OCI-LY7 (cell line): ENCODE data around the gene NXPH2. TPM values are rescaled to one million over a fixed set of nuclear protein-coding genes. Genes with fewer than 3 reads are reported as not detected.
A peak's percentile ranks its signal among the peaks of the same experiment; 100 is the strongest.

Experiments used
- BruUV-seq: library from RNA; stranded (reverse); fragments of 400-500 nt; replicated peaks from 2 replicates; lab custom pipeline; 2021; lab: Mats Ljungman, UMichigan
- CTCF ChIA-PET: fragments of 300-600 bp; sonication (Branson Sonifier 250); formaldehyde crosslinking; loops from one replicate; lab custom pipeline; 2022; ENCODE audit warnings: antibody characterized with exemption; ENCODE audit not compliant: unreplicated experiment; lab: Charles Lee
- POLR2A ChIA-PET: fragments of 300-600 bp; sonication (Branson Sonifier 250); formaldehyde crosslinking; loops from one replicate; lab custom pipeline; 2022; ENCODE audit warnings: antibody characterized with exemption; lab: Charles Lee
- DNase-seq: peaks from one replicate; pipeline ENCODE4 v3.0.0-alpha.2; 2015; ENCODE audit warnings: low spot score
- H2AFZ ChIP-seq: fragments of 200-600 bp; sonication (generic), shearing (Covaris generic); 2 replicates; pipeline ENCODE4 v1.6.1; 2014; ENCODE audit warnings: mild to moderate bottlenecking, antibody characterized with exemption, low read length, moderate library complexity
- H3K27ac ChIP-seq: fragments of 200-600 bp; sonication (generic); 2 replicates; pipeline ENCODE4 v1.5.1; 2014; ENCODE audit warnings: mixed run types, low read depth, mild to moderate bottlenecking, moderate library complexity, low read length, inconsistent platforms; ENCODE audit not compliant: poor library complexity, severe bottlenecking
- H3K36me3 ChIP-seq: fragments of 200-600 bp; sonication (generic); 2 replicates; pipeline ENCODE4 v1.6.1; 2014; ENCODE audit warnings: mild to moderate bottlenecking, antibody characterized with exemption, low read length, moderate library complexity, mixed read lengths; ENCODE audit not compliant: insufficient read depth
- H3K4me1 ChIP-seq: fragments of 200-600 bp; sonication (generic); 2 replicates; pipeline ENCODE4 v1.5.1; 2014; ENCODE audit warnings: mild to moderate bottlenecking, low read length; ENCODE audit not compliant: insufficient read depth, poor library complexity, severe bottlenecking
- H3K4me2 ChIP-seq: fragments of 200-600 bp; sonication (generic); 2 replicates; pipeline ENCODE4 v1.6.1; 2014; ENCODE audit warnings: mild to moderate bottlenecking, low read length
- H3K4me3 ChIP-seq: fragments of 200-600 bp; sonication (generic); 2 replicates; pipeline ENCODE4 v1.5.1; 2014; ENCODE audit warnings: mild to moderate bottlenecking, low read depth, low read length; ENCODE audit not compliant: poor library complexity, severe bottlenecking
- H3K79me2 ChIP-seq: fragments of 200-600 bp; sonication (generic); 2 replicates; pipeline ENCODE4 v1.6.1; 2016; ENCODE audit warnings: low read depth, mild to moderate bottlenecking, low read length, moderate library complexity, mixed read lengths; ENCODE audit not compliant: insufficient read depth
- H3K9me2 ChIP-seq: fragments of 200-600 bp; sonication (generic); 2 replicates; pipeline ENCODE4 v1.6.1; 2016; ENCODE audit warnings: mild to moderate bottlenecking, low read length, mixed read lengths; ENCODE audit not compliant: insufficient read depth
- H3K9me3 ChIP-seq: fragments of 200-600 bp; sonication (generic); 2 replicates; pipeline ENCODE4 v1.6.1; 2014; ENCODE audit warnings: mild to moderate bottlenecking, mixed run types, low read length, mixed read lengths
- H4K20me1 ChIP-seq: fragments of 200-600 bp; sonication (generic); 2 replicates; pipeline ENCODE4 v1.6.1; 2014; ENCODE audit warnings: mild to moderate bottlenecking, antibody characterized with exemption, low read length, moderate library complexity, mixed read lengths; ENCODE audit not compliant: insufficient read depth
- CTCF ChIP-seq: fragments of 200-600 bp; sonication (generic); conservative IDR thresholded peaks from 2 replicates; pipeline ENCODE4 v1.5.1; 2014; ENCODE audit warnings: mild to moderate bottlenecking, antibody characterized with exemption, low read length, moderate library complexity, mixed read lengths
- EZH2phosphoT487 ChIP-seq: fragments of 200-600 bp; sonication (generic); IDR thresholded peaks from 2 replicates; pipeline ENCODE4 v1.6.1; 2018; ENCODE audit warnings: low read depth, borderline replicate concordance, mild to moderate bottlenecking, mixed run types, antibody characterized with exemption, low read length, moderate library complexity, mixed read lengths
- intact Hi-C: fragments of 100-400 bp; cut with micrococcal nuclease; formaldehyde crosslinking; loops from one replicate; pipeline ENCODE4 v1.10.0; 2022; ENCODE audit not compliant: unreplicated experiment
- total RNA-seq, 2 experiments: library from RNA; depleted of rRNA in 1 of 2; stranded (reverse); fragments of >200 nt in 1 of 2; shearing (Covaris generic) in 1 of 2; gene quantifications; 2 replicates each; pipeline ENCODE4 v1.2.3, GENCODE V29; 2014 to 2022

NXPH2 gene
- total RNA-seq, 2 experiments from 2014 or later = not detected

- ChIA-PET POLR2A (no interaction called here), CTCF (interaction anchor here (0.5 kb wide), 1 partner anchor 608 kb away, joined by 3 read pairs; no protein-coding TSS in a partner anchor)
- Histone ChIP-seq H3K27ac (no peak overlapping the region), H3K36me3 (no peaks in the 10 kb centered on the region), H3K9me3 (no peaks in the 10 kb centered on the region), H3K4me2 (no peak overlapping the region), H3K4me3 (no peak overlapping the region), H3K9me2 (no peaks in the 10 kb centered on the region), H2AFZ (no peak overlapping the region), H3K4me1 (no peaks in the 10 kb centered on the region), H4K20me1 (no peaks in the 10 kb centered on the region), H3K79me2 (no peaks in the 10 kb centered on the region)
- no TSS peak for BruUV-seq
- intact Hi-C loops = loop anchor here (1.0 to 10.0 kb wide), 3 partner anchors 883 to 961 kb away; no protein-coding TSS in a partner anchor
- TF ChIP-seq CTCF = peak; percentile 85
- no peak for TF ChIP-seq EZH2phosphoT487
- peak; percentile 58 for DNase-seq
Observed at GRCh38 chr2:138827426-138828054, 47.4 kb upstream of the NXPH2 start.

GRCh38 chr2:138823666-138824065, 43.5 kb upstream of the NXPH2 start:
- BruUV-seq = no TSS peak
- intact Hi-C loops = loop anchor here (10.0 kb wide), 1 partner anchor 879 kb away; no protein-coding TSS in a partner anchor

More at GRCh38 chr2:138823666-138824065, 43.5 kb upstream of the NXPH2 start:
- Histone ChIP-seq H3K9me2 (no peaks in the 10 kb centered on the region), H3K4me1 (no peaks in the 10 kb centered on the region), H3K79me2 (no peaks in the 10 kb centered on the region), H3K27ac (no peak overlapping the region), H3K9me3 (no peaks in the 10 kb centered on the region), H3K4me2 (no peak overlapping the region), H3K4me3 (no peak overlapping the region), H4K20me1 (no peaks in the 10 kb centered on the region), H2AFZ (no peak overlapping the region), H3K36me3 (no peaks in the 10 kb centered on the region)
- CTCF ChIA-PET = no interaction called here
- TF ChIP-seq CTCF (no peak), EZH2phosphoT487 (no peak)
- DNase-seq = no peak
- POLR2A ChIA-PET = no interaction called here
